NCI-H2196 treated with DMSO at 0.1 percent for 48 hours (cell line): ENCODE results near the gene PTPRG.

ENCODE experiments used
- DNase-seq: peaks from one replicate; lab custom pipeline; 2025; ENCODE audit not compliant: unreplicated experiment; lab: John Stamatoyannopoulos, UW

The PTPRG gene

DNA sequence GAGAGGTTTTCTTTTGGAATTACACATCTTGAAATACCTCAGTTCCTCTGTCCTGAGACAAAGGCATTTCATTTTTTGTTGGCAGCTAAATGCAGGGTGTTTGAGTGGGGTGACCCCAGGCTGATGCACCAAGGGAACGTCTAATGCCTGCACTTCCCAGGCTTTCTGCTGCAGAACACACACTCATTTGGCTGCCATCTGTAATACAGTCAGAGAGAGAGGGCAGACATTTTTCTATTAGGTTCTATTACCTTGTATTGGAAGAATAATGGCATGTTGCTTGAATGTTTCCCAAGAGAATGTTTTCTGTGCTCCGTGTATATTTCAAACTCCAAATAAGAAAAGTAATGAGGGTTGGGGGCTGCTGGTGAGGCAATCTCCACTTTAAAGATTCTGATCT lies 87.1 kb downstream of the PTPRG start:
- DNase-seq: no peak

DNA sequence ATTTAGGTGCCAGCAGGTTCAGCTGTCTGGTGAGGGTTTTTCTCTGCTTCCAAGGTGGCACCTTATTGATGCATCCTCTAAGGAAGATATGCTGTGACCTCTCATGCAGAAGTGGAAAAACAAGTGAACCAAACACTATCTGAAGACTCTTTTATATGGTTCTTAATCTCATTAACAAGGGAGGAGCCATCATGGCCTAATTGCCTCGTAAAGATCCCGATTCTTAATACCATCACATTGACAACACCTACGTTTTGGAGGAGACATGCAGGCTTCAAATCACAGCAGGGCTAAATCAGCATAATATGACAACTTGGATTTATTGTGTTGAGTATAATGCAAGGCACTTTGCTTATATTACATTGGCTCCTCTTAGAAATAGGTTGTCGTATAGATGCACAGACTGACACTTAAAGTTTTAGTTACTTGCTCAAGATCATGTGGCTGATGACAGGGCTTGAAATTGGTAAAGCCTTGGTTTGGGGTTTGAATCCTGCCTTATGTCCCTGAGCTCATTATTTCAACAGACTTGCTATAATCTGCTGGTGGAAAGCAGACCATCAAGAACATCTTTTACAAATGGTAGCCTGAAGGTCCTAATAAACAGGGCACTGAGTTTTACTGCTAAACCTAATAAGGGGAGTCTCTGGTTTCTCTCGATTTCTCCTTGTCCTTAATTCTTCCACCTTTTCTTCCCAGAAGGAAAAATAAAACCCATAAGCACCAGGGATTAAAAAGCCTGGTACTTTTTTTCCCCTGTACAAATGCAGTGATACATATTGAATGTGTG lies 88.2 kb downstream of the PTPRG start:
- DNase-seq: no peak

DNA sequence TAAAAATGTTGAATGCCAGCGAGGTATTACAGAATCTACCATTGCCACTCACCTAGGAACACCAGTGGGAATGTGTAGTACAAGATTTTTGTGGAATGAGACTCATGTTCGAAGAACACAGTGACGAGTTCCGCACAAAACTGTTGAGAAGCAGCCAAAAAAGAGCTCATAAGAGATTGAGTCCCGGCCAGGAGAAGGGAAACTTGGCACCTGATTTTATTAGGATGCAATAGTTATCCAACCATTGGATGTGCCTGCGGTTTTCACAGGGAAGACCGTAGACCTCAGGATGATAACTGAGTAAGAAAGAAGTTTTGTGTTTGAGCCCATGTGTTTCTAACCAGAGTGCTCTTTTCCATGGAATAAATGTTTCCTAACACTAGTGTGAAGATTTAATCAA lies 88.9 kb downstream of the PTPRG start:
- DNase-seq: no peak

DNA sequence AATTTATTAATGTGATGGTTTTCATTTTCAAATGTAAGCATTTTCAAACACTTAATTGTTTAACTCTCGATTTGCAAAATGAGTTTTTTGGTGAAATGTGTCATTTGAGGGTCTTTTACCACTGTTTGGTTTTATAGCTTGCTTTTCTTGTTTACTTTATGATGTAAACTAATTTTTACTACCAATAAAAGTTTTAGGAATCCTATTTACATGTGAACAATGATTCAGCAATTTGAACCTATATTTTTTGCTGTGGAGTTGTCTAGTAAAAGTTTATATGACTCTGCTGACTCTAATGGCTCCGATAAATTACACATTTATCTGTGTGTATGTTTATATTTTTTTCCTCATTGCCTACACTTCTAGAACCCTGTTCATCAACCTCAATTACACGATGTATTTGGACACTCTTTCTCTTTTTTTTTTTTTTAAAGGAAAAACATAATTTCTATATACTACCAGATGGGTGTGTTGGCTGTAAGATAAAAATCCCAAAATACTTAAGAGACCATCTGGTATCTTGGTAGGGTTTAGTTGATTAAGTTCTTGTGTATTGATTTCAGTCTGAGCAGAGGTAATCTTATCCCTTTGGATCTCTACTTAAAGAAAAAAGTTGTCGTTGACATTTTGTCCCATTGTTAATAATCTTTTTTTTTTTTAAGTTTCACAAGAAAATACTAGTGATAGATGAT lies 89.5 kb downstream of the PTPRG start:
- no peak for DNase-seq

DNA sequence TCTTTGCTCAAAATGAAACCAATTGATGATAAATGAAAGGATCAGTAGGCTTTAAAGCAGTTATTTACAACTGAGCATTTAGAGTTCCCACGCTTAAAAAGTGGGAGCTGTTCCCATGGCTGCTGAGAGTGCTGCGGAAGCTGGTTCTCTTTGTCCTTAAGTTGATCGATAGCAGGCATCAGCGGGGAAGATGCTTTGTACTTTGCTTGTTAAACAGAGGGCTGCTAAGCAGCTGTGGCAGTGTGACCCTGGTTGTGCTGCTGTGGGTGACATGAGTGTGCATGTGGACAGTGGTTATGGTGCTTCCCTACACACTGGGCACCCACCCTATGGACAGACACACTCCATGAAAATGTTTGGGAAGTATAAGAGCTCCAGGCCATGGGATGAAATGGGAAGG lies 96.3 kb downstream of the PTPRG start:
- DNase-seq: no peak

DNA sequence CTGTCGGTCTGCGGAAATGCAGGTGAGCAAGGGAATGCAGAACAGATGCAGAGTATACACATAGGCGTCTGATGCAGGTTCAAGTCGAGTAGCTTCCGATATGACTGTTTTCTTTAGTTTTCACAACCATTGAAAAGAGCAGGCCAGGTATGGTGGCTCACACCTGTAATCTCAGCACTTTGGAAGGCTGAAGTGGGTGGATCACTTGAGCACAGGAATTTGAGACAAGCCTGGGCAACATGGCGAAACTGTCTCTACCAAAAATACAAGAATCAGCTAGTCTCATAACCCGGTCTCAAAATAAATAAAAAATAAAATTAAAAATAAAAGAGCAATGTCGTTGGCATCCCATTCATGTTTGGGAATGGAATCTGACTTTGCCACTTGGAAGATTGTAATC lies 101.5 kb downstream of the PTPRG start:
- DNase-seq: no peak

DNA sequence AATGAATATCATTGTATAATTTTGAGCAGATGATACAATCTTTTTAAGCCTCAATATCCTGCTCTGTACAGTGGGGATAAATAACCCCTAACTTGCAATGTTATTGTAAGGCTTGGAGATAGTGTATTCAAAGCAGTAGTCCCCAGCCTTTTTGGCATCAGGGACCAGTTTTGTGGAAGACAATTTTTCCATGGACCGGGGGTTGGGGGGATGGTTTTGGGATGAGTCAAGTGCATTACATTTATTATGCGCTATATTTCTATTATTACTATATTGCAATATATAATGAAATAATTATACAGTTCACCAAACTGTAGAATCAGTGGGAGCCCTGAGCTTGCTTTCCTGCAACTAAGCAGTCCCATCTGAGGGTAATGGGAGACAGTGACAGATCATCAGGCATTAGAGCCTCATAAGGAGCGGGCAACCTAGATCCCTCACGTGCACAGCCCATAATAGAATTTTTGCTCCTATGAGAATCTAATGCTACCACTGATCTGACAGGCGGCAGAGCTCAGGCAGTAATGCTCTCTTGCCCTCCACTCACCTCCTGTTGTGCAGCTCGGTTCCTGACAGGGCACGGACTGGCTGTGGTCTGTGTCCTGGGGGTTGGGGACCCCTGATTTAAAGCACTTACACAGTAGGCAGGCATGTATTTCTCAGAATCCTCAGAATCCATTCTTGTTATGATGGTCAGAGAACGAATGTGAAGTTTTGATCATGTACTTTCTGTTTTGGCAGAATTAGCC lies 102.2 kb downstream of the PTPRG start:
- no peak for DNase-seq

DNA sequence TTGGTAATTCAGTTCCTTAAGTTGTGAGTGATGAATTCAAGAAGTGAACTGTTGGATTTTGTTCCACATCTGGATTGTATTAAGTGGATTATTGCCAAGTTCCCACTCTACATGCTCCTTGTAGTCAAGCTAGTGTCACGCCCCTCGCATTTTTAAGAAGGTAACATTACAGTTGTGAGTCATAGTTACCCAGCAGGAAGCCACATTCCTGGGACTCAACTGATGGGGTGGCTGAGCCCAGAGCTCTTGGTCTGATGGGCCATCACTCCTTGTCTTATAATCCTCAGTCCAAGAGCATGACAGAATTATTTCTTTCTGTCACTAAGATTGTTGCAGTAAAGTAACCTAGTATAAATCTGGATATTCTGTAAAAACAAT lies 102.7 kb downstream of the PTPRG start:
- no peak for DNase-seq

DNA sequence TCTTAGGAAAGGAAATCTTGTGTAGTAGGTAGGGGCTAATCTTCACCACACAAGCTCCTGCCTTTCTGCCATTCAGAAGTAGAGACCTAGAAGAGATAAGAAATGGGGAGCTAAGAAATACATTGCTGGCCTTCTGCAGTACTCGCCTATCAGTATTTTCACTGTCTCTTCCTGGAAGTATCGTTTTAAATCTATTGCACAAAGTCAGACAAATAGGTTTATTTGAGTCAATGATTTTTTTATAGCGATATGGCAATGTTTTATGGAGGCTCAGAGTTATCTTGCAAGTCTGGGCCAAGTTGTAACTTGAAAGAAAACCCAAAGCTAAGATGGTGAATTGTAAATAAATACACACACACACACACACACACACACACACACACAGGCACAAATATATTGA lies 103.8 kb downstream of the PTPRG start:
- no peak for DNase-seq

DNA sequence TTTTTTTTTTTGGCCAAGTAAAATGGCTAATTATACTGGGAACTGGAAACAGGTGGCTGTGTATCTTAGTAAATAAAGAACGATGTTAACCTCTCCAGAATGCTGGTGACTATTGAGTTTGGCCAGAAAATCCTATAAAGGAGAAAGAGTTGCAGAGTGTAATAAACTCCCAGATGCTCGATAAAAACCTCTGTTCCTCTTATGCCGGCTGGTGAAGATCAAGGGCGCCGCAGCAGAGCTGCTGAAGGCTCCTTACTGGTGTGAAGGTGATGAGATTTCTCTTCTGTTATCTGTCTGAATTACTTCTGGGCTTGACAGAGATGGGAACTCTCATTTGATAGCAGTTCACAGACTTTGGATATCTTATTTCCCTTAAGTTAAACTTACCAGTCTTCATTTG lies 104.6 kb downstream of the PTPRG start:
- DNase-seq: no peak

DNA sequence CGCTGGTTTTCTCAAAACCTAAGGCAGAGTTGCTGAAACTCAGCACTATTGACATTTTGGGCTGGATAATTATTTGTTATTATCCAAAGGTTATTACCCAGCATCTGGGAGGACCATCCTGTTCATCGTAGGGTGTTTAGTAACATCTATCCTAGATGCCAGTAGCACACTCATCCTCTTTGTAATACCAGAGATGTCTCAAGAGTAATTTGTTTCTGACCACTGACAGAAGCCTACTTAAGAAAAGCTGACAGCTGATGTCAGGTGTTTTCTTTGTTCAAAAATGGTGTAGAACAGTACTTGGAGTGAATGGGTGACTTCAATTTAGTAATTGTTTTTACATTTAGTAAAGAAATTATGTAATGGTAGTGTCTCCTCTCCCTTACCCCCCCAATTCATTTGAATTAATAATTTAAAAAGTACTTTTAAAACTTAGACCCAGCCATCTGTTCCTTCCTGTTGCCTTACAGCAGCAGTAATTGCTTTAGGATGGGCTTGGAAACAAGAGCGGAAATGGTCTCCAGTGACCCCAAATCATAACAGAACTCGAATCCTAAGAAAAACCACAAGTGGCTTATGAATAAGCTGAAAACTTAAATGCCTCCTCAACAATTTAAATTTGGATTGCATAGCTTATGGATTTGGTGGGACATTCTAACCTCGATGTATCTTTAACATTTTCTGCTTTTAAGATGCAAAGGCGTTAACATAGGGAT lies 105.4 kb downstream of the PTPRG start:
- DNase-seq: no peak

DNA sequence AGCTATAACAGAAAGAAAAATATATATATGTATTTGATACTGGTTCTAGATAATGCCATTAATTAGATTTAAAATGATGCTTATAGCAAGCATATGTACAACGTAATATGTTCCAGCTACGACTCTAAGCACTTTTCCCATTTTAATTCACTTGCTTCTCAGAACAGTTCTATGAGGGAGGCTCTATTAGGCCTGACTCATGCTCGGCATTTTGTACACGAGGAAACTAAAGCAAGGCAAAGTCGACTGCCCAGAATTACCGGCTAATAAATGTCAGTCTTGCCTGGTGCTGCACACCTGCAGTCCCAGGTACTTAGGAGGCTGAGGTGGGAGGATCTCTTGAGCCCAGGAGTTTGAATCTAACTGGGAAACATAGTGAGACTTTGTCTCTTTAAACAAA lies 106.0 kb downstream of the PTPRG start:
- DNase-seq: no peak

DNA sequence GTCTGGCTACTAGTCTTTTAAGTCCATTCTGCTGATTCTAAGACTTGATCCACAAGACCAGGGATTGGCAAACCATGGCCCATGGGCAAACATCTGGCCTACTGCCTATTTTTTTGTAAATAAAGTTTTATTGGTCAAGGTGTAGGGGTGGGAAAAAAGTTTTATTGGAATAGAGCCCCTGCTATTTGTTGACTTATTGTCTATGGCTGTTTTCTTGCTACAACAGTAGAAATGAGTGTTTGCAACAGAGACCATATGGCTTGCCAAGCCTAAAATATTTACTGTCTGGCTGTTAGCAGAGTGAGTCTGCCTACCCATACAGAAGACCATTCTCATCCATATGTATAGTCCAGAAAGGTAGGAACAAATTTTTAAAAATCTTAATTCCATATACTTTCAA lies 106.4 kb downstream of the PTPRG start:
- no peak for DNase-seq

DNA sequence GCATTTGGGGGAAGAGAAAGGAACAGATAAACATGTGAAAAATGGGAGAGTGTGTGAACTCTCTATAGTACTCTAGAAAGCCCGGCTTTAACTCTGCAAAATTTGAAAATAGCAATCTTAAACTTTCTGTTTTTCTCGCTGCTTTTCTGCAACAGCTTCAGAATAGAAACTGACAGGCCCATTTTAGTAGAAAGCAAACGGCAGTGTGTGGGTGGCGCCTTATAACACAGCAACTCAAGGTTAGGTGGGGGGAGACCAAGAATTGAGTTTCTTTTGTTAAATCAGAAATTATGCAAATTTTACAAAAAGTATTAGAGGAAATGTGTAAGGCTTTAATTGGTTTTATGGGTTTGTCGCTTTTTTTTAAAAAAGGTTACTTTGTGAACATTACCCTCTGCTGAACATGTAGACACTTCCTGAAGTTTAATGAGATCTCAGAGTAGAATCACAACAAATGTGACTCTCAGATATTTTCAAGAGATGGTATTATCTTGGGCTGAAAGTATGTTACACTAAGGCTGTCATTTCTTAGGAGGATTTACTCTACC lies 107.0 kb downstream of the PTPRG start:
- no peak for DNase-seq

DNA sequence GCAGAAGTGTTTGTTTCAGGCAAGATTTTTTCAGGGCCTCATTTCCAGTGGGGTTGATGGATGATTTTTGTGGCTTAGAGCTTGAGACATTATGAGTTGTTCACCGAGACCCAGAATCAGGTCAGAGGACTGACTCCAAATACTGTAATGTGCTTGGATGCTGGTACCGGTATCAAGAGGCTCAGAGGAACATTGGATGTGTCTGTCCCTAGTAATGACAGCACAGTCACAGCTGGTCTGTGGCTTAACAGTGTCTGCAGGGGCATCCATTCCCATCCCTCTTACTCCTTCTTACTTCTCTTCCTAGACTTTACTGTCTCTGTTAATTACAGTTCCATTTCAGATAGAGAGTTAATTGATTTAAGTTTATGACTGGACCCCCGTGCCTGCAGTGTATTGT lies 107.8 kb downstream of the PTPRG start:
- DNase-seq: no peak

DNA sequence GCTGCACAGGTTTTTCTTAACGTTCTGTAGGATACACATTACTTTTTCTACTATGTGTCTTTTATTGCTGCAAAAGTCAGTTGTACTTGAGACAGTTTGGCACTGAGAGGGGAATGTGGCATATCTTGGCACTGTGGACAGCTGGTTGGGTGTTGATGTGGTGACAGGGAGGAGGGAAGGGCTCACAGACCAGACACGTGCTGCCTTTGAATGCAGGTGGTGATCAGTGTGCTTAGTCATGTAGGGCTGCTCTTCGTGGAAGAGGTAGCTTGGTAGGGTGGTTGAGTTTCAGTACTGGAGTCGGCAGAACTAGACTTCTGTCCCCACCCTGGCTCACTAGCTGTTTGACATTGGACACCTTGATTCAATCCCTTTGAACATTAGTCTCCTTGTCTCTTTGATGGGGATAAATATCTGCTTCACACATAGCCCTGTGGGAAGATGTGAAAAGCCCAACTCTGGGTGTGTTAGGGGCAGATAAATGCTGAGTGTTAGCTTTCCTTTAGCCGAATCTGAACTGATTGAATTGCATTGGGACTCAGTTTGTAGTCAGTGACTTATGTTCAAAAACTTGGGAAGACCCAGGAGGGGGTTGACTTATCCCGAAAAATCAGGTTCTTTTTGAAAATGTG lies 108.4 kb downstream of the PTPRG start:
- DNase-seq: no peak

DNA sequence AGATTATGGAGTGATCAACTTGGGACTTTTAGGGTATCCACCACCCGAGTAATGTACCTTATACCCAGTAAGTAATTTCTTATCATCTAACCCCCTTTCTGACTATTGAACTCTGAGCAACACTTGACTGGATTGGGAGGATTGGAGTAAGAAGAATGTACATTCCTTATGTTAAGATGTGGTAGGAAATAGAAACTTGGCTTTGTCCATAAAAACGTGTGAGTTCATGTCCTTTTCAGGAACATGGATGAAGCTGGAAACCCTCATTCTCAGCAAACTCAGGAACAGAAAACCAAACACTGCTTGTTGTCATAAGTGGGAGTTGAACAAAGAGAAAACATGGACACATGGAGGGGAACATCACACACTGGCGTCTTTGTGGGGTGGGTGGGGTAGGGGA lies 112.3 kb downstream of the PTPRG start:
- no peak for DNase-seq

DNA sequence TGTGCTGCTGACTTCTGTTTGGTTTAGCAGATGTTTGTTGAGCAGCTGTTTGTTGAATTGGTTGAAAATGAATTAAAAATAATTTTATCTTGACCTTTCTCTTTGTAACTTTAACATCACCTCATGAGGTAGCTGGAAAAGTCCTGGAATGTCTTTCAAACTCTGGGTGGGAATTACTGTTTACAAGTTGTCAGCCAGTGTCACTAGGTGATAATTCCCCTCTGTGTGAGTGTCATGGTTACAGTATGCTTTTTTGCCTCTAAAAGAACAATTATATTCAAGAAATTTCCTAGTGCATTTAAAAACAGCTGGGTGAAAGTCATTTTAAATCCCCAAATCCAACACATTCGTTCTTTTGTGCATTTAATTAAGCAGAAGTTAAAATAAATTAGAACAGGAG lies 113.2 kb downstream of the PTPRG start:
- no peak for DNase-seq

DNA sequence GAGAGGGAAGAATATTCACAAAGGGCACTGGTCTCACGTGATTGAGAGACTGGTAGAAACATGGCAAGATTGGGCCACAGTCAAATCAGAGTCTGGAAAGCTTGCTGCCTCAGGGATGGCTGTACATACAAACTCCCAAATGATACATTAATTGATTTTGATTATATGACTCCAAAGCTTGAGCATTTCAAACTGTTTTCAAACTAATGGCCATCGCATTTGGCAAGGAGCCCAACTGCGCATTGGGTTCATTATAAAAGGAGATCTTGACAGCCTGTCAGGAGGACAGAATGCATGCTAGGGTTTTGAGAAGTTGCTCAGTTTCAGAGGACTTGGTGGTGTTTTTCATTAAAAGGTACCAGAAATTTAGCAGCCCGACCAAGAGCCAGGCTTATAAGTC lies 117.7 kb downstream of the PTPRG start:
- no peak for DNase-seq

DNA sequence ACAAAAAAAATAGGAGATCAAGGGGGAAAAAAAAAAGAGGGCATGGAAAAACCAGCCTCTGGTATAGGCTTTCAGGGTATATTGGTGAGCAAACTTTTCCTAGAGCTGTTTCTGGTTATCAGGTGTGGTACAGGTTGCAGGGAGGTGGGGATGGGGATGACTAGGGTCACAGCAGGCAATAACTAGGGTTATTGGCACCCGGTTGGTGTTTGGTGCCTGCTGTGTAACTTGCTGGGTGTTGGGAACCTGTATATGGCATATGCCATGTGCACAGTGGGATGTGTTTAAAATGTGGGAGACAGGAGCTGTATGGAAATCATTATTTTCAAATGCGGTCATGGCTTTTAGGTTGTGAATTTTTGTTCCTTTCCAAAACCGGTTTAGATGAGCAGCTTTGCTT lies 119.2 kb downstream of the PTPRG start:
- DNase-seq: no peak

DNA sequence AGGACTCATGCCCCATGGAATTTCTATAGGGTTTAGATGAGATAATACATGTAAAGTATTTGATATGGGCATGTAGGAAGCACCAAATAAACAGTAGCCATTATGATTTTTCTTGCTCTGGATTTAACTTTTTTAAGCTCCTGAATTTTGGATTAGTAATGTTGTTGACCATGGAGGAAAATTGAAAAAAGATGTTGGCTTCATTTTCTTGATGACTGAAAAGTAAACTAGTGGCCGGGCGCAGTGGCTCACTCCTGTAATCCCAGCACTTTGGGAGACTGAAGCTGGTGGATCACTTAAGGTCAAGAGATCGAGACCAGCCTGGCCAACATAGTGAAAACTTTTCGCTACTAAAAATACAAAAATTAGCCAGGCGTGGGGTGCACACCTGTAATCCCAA lies 120.3 kb downstream of the PTPRG start:
- DNase-seq: no peak
